HepG2 (cell line): Measurements from ENCODE around the gene DMAC2L. TPM values are rescaled to one million over a fixed set of nuclear protein-coding genes. Genes with fewer than 3 reads are reported as not detected.
A peak's percentile ranks its signal among the peaks of the same experiment; 100 is the strongest.

Experiments
- DNMT1 ChIP-seq: sonication (generic); formaldehyde crosslinking; IDR thresholded peaks from 2 replicates; pipeline ENCODE4 v1.5.1; 2020; ENCODE audit warnings: mild to moderate bottlenecking, missing genetic modification reagents
- MXI1 ChIP-seq: IDR thresholded peaks from 3 replicates; pipeline ENCODE4 v1.6.1; 2012; ENCODE audit warnings: low read depth, low read length, inconsistent platforms, borderline replicate concordance
- NFE2 ChIP-seq: sonication (generic); formaldehyde crosslinking; IDR thresholded peaks from 2 replicates; pipeline ENCODE4 v1.4.0; 2020; ENCODE audit warnings: missing genetic modification reagents
- NFKB2 ChIP-seq: sonication (generic); formaldehyde crosslinking; IDR thresholded peaks from 2 replicates; pipeline ENCODE4 v1.4.0; 2020; ENCODE audit warnings: missing genetic modification reagents, borderline replicate concordance
- PAF1 ChIP-seq: IDR thresholded peaks from 2 replicates; pipeline ENCODE4 v1.6.1; 2016; ENCODE audit warnings: missing genetic modification reagents, missing compliant biosample characterization
- PPARG ChIP-seq: conservative IDR thresholded peaks from 2 replicates; pipeline ENCODE4 v1.6.1; 2016; ENCODE audit warnings: missing biosample characterization, missing genetic modification reagents
- TAF1 ChIP-seq: sonication (generic); formaldehyde crosslinking; IDR thresholded peaks from 2 replicates; pipeline ENCODE4 v1.4.0; 2020; ENCODE audit warnings: missing genetic modification reagents
- ZMYM4 ChIP-seq: sonication (generic); formaldehyde crosslinking; IDR thresholded peaks from 2 replicates; pipeline ENCODE4 v1.8.1; 2023; ENCODE audit warnings: mild to moderate bottlenecking, missing genetic modification reagents
- ZNF263 ChIP-seq: sonication (generic); formaldehyde crosslinking; IDR thresholded peaks from 2 replicates; pipeline ENCODE4 v1.4.0; 2020; ENCODE audit warnings: missing genetic modification reagents
- ZNF564 ChIP-seq: sonication (generic); formaldehyde crosslinking; IDR thresholded peaks from 2 replicates; pipeline ENCODE4 v1.8.1; 2023; ENCODE audit warnings: mild to moderate bottlenecking, missing genetic modification reagents
- ZSCAN29 ChIP-seq: sonication (generic); formaldehyde crosslinking; conservative IDR thresholded peaks from 2 replicates; pipeline ENCODE4 v1.4.0; 2020; ENCODE audit warnings: mild to moderate bottlenecking, missing genetic modification reagents
- polyA plus RNA-seq, 8 experiments: library from polyadenylated mRNA; depleted of rRNA in 3 of 8; stranded (reverse) in 7 of 8; unstranded in 1 of 8; fragments of >200 nt; fragmentation: Illumina TruSeq in 4 of 8; extraction: Trizol in 4 of 8; gene quantifications; 2 replicates each; pipeline versions ENCODE4 v1.2.1 to v1.2.3, GENCODE V29; 2011 to 2016; ENCODE audit warnings: low read depth in 4 of 8, missing spikeins in 1 of 8, mixed read lengths in 1 of 8; ENCODE audit not compliant: insufficient read depth in 1 of 8
- total RNA-seq, 5 experiments: library from RNA; depleted of rRNA; stranded (reverse); fragments of >200 nt; fragmentation: Illumina TruSeq; extraction: Trizol; gene quantifications; 2 replicates each; pipeline ENCODE4 v1.2.3, GENCODE V29; 2016; ENCODE audit warnings: low read depth in 1 of 5
- TF ChIP-seq, protein P1 (sequence below): sonication (generic); formaldehyde crosslinking; IDR thresholded peaks from 2 replicates; pipeline ENCODE4 v1.5.1; 2020; ENCODE audit warnings: mild to moderate bottlenecking, missing genetic modification reagents, borderline replicate concordance
- TF ChIP-seq, protein P2 (sequence below): sonication (generic); formaldehyde crosslinking; IDR thresholded peaks from 2 replicates; pipeline ENCODE4 v1.4.0; 2020; ENCODE audit warnings: mild to moderate bottlenecking, low read depth, missing genetic modification reagents
- TF ChIP-seq, protein P3 (sequence below): IDR thresholded peaks from 2 replicates; pipeline ENCODE4 v1.6.1; 2016; ENCODE audit warnings: missing compliant biosample characterization, missing genetic modification reagents, borderline replicate concordance
- TF ChIP-seq, protein P4 (sequence below): sonication (generic); formaldehyde crosslinking; IDR thresholded peaks from 2 replicates; pipeline ENCODE4 v1.5.1; 2020; ENCODE audit warnings: mild to moderate bottlenecking, missing genetic modification reagents, moderate library complexity
- TF ChIP-seq, protein P5 (sequence below): sonication (generic); formaldehyde crosslinking; conservative IDR thresholded peaks from 2 replicates; pipeline ENCODE4 v1.4.0; 2020; ENCODE audit warnings: missing genetic modification reagents
- TF ChIP-seq, protein P6 (sequence below): sonication (generic); formaldehyde crosslinking; IDR thresholded peaks from 2 replicates; pipeline ENCODE4 v1.4.0; 2020; ENCODE audit warnings: missing genetic modification reagents

Gene DMAC2L
- total and polyA plus RNA-seq, 2 of the 13 experiments (the other 11 are each of a cell fraction or from before 2014, with no cell fraction given): 19.4 to 23.2 TPM

DNA sequence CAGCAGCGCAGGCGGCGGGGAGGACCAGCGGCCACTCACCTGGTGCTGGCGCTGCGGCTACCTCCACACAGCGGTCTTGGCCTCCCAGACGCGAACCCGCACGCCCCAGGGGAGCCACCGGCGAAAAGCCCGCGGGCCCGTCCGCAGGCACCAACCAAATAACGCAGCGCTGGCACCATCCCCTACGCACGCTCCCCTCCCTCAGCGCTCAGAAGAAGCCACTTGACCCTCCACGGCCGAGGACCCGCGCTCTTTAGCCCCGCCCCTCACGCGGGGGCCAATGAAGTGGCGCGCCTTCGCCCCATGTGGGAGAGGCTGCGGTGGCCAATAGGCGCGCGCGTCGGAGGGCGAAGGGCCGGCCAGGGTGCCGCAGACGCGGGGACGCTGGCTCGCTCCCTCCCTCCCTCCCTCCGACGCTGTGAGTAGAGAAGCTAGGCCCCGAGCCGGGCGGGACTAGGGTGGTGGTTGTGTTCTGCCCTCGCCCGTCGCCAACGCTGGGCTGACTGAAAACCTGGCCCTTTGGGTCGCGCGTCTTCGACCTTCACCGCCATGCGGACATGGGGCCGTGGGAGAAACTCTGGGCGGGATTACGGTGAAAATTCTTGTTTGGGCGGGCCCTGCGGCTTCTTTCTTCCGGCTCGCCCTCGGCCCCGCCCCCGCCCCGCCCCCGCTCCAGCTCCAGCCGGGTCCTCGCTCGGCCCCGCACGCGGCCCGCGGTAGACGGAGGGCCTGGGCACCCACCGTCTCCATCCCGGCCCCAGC, at the start of gene DMAC2L, which contains the start of gene L2HGDH (continued):
- TF ChIP-seq, protein P1, sequence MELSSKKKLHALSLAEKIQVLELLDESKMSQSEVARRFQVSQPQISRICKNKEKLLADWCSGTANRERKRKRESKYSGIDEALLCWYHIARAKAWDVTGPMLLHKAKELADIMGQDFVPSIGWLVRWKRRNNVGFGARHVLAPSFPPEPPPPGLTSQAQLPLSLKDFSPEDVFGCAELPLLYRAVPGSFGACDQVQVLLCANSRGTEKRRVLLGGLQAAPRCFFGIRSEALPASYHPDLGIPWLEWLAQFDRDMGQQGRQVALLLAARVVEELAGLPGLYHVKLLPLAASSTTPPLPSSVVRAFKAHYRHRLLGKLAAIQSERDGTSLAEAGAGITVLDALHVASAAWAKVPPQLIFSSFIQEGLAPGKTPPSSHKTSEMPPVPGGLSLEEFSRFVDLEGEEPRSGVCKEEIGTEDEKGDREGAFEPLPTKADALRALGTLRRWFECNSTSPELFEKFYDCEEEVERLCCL (CRISPR knock-in tag): no peak
- TF ChIP-seq MXI1 (peak; percentile 59; the same call in 1 of the 3 replicates), NFE2 (CRISPR knock-in tag) (no peak), PPARG (CRISPR knock-in tag) (no peak), NFKB2 (CRISPR knock-in tag) (peak; percentile 92; the same call in 1 of the 2 replicates), ZSCAN29 (CRISPR knock-in tag) (peak; percentile 57; the same call in 1 of the 2 replicates), ZMYM4 (peak; percentile 94), ZNF564 (peak; percentile 86), TAF1 (CRISPR knock-in tag) (peak; percentile 96), DNMT1 (CRISPR knock-in tag) (no peak), ZNF263 (CRISPR knock-in tag) (peak; percentile 62; the same call in 1 of the 2 replicates), PAF1 (CRISPR knock-in tag) (no peak)
- TF ChIP-seq, protein P2, sequence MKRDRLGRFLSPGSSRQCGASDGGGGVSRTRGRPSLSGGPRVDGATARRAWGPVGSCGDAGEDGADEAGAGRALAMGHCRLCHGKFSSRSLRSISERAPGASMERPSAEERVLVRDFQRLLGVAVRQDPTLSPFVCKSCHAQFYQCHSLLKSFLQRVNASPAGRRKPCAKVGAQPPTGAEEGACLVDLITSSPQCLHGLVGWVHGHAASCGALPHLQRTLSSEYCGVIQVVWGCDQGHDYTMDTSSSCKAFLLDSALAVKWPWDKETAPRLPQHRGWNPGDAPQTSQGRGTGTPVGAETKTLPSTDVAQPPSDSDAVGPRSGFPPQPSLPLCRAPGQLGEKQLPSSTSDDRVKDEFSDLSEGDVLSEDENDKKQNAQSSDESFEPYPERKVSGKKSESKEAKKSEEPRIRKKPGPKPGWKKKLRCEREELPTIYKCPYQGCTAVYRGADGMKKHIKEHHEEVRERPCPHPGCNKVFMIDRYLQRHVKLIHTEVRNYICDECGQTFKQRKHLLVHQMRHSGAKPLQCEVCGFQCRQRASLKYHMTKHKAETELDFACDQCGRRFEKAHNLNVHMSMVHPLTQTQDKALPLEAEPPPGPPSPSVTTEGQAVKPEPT: no peak; the same call in none of the 2 replicates
- TF ChIP-seq, protein P3, sequence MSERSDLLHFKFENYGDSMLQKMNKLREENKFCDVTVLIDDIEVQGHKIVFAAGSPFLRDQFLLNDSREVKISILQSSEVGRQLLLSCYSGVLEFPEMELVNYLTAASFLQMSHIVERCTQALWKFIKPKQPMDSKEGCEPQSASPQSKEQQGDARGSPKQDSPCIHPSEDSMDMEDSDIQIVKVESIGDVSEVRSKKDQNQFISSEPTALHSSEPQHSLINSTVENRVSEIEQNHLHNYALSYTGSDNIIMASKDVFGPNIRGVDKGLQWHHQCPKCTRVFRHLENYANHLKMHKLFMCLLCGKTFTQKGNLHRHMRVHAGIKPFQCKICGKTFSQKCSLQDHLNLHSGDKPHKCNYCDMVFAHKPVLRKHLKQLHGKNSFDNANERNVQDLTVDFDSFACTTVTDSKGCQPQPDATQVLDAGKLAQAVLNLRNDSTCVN (CRISPR knock-in tag): no peak; the same call in 1 of the 2 replicates
- TF ChIP-seq, protein P4, sequence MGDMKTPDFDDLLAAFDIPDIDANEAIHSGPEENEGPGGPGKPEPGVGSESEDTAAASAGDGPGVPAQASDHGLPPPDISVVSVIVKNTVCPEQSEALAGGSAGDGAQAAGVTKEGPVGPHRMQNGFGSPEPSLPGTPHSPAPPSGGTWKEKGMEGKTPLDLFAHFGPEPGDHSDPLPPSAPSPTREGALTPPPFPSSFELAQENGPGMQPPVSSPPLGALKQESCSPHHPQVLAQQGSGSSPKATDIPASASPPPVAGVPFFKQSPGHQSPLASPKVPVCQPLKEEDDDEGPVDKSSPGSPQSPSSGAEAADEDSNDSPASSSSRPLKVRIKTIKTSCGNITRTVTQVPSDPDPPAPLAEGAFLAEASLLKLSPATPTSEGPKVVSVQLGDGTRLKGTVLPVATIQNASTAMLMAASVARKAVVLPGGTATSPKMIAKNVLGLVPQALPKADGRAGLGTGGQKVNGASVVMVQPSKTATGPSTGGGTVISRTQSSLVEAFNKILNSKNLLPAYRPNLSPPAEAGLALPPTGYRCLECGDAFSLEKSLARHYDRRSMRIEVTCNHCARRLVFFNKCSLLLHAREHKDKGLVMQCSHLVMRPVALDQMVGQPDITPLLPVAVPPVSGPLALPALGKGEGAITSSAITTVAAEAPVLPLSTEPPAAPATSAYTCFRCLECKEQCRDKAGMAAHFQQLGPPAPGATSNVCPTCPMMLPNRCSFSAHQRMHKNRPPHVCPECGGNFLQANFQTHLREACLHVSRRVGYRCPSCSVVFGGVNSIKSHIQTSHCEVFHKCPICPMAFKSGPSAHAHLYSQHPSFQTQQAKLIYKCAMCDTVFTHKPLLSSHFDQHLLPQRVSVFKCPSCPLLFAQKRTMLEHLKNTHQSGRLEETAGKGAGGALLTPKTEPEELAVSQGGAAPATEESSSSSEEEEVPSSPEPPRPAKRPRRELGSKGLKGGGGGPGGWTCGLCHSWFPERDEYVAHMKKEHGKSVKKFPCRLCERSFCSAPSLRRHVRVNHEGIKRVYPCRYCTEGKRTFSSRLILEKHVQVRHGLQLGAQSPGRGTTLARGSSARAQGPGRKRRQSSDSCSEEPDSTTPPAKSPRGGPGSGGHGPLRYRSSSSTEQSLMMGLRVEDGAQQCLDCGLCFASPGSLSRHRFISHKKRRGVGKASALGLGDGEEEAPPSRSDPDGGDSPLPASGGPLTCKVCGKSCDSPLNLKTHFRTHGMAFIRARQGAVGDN (CRISPR knock-in tag): peak; percentile 98
- TF ChIP-seq, protein P5, sequence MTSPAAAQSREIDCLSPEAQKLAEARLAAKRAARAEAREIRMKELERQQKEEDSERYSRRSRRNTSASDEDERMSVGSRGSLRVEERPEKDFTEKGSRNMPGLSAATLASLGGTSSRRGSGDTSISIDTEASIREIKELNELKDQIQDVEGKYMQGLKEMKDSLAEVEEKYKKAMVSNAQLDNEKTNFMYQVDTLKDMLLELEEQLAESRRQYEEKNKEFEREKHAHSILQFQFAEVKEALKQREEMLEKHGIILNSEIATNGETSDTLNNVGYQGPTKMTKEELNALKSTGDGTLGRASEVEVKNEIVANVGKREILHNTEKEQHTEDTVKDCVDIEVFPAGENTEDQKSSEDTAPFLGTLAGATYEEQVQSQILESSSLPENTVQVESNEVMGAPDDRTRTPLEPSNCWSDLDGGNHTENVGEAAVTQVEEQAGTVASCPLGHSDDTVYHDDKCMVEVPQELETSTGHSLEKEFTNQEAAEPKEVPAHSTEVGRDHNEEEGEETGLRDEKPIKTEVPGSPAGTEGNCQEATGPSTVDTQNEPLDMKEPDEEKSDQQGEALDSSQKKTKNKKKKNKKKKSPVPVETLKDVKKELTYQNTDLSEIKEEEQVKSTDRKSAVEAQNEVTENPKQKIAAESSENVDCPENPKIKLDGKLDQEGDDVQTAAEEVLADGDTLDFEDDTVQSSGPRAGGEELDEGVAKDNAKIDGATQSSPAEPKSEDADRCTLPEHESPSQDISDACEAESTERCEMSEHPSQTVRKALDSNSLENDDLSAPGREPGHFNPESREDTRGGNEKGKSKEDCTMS (CRISPR knock-in tag): no peak
- TF ChIP-seq, protein P6, sequence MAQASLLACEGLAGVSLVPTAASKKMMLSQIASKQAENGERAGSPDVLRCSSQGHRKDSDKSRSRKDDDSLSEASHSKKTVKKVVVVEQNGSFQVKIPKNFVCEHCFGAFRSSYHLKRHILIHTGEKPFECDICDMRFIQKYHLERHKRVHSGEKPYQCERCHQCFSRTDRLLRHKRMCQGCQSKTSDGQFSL: no peak; the same call in 1 of the 2 replicates
